Loucy (cell line): Measurements from ENCODE around the gene NAALADL2.

Source experiments
- H2AFZ ChIP-seq: fragments of 200-600 bp; sonication (generic); 2 replicates; pipeline ENCODE4 v1.6.0; 2016; ENCODE audit warnings: antibody characterized with exemption, mild to moderate bottlenecking, low read length, moderate library complexity
- H3F3A ChIP-seq: fragments of 200-600 bp; 2 replicates; pipeline ENCODE4 v1.6.0; 2016; ENCODE audit warnings: antibody characterized with exemption, low read depth, mild to moderate bottlenecking
- H3K27me3 ChIP-seq: fragments of 200-600 bp; sonication (generic); 2 replicates; pipeline ENCODE4 v1.6.1; 2014; ENCODE audit warnings: low read length, mild to moderate bottlenecking; ENCODE audit not compliant: insufficient read depth, poor library complexity, severe bottlenecking
- H3K36me3 ChIP-seq: fragments of 200-600 bp; sonication (generic); 2 replicates; pipeline ENCODE4 v1.6.1; 2016; ENCODE audit warnings: low read length; ENCODE audit not compliant: insufficient read depth
- H3K4me1 ChIP-seq: fragments of 200-600 bp; sonication (generic); 2 replicates; pipeline ENCODE4 v1.5.1; 2014; ENCODE audit warnings: low read length, mild to moderate bottlenecking; ENCODE audit not compliant: insufficient read depth, poor library complexity, severe bottlenecking
- H3K4me2 ChIP-seq: fragments of 200-600 bp; sonication (generic); 2 replicates; pipeline ENCODE4 v1.6.0; 2014; ENCODE audit warnings: antibody characterized with exemption, low read length, low read depth, mild to moderate bottlenecking; ENCODE audit not compliant: poor library complexity, severe bottlenecking
- H3K4me3 ChIP-seq: fragments of 200-600 bp; sonication (generic); 2 replicates; pipeline ENCODE4 v1.5.1; 2014; ENCODE audit warnings: low read length, mild to moderate bottlenecking, mixed read lengths; ENCODE audit not compliant: poor library complexity, severe bottlenecking
- H3K79me2 ChIP-seq: fragments of 200-600 bp; sonication (generic); 2 replicates; pipeline ENCODE4 v1.6.1; 2014; ENCODE audit warnings: low read length; ENCODE audit not compliant: insufficient read depth
- H3K9ac ChIP-seq: fragments of 200-600 bp; sonication (generic); 2 replicates; pipeline ENCODE4 v1.6.0; 2014; ENCODE audit warnings: mild to moderate bottlenecking, low read depth, low read length, moderate library complexity; ENCODE audit not compliant: poor library complexity, severe bottlenecking
- H3K9me2 ChIP-seq: fragments of 200-600 bp; sonication (generic); replicated peaks from 2 replicates; pipeline ENCODE4 v1.6.1; 2016; ENCODE audit warnings: low read depth, low read length, mixed read lengths
- H3K9me3 ChIP-seq: fragments of 200-600 bp; sonication (generic); 2 replicates; pipeline ENCODE4 v1.6.1; 2014; ENCODE audit warnings: mild to moderate bottlenecking, antibody characterized with exemption, low read length, low read depth; ENCODE audit not compliant: insufficient read depth
- H4K20me1 ChIP-seq: fragments of 200-600 bp; sonication (generic); 2 replicates; pipeline ENCODE4 v1.6.0; 2014; ENCODE audit warnings: antibody characterized with exemption, low read length, mild to moderate bottlenecking; ENCODE audit not compliant: insufficient read depth, poor library complexity, severe bottlenecking
- CTCF ChIP-seq: fragments of 200-600 bp; sonication (generic); conservative IDR thresholded peaks from 2 replicates; pipeline ENCODE4 v1.5.1; 2014; ENCODE audit warnings: mild to moderate bottlenecking, antibody characterized with exemption, low read length
- EZH2phosphoT487 ChIP-seq: fragments of 200-600 bp; IDR thresholded peaks from 2 replicates; pipeline ENCODE4 v1.6.1; 2018; ENCODE audit warnings: antibody characterized with exemption, mild to moderate bottlenecking, moderate library complexity, borderline replicate concordance

Gene NAALADL2

GRCh38 chr3:175007306-175007705 lies 148.2 kb downstream of the NAALADL2 start:
- Histone ChIP-seq H3K27me3 (no peaks in the 10 kb centered on the region), H3K79me2 (no peaks in the 10 kb centered on the region), H3K4me3 (no peak overlapping the region), H3K9ac (no peak overlapping the region), H3K9me2 (no peaks in the 10 kb centered on the region), H3K4me1 (no peaks in the 10 kb centered on the region), H2AFZ (no peak overlapping the region), H3K9me3 (no peaks in the 10 kb centered on the region), H3F3A (no peaks in the 10 kb centered on the region), H4K20me1 (no peaks in the 10 kb centered on the region), H3K36me3 (no peaks in the 10 kb centered on the region), H3K4me2 (no peak overlapping the region)
- TF ChIP-seq EZH2phosphoT487 (no peak), CTCF (no peak)

- no peaks in the 10 kb centered on the region for H3K79me2 ChIP-seq
- H3K27me3 ChIP-seq, result no peaks in the 10 kb centered on the region
- H3K4me3 ChIP-seq, result no peak overlapping the region
- H3K36me3 ChIP-seq, result no peaks in the 10 kb centered on the region
- H3K4me2 ChIP-seq, result no peak overlapping the region
- H3K9me3 ChIP-seq, result no peaks in the 10 kb centered on the region
- TF ChIP-seq EZH2phosphoT487, result no peak
- no peak for TF ChIP-seq CTCF
- no peaks in the 10 kb centered on the region for H3K4me1 ChIP-seq
- no peak overlapping the region for H3K9ac ChIP-seq
- no peaks in the 10 kb centered on the region for H4K20me1 ChIP-seq
- no peaks in the 10 kb centered on the region for H3K9me2 ChIP-seq
- H3F3A ChIP-seq, result no peaks in the 10 kb centered on the region
- H2AFZ ChIP-seq, result no peak overlapping the region
These were observed 150.2 kb downstream of the NAALADL2 start for GRCh38 chr3:175009295-175009694.

DNA sequence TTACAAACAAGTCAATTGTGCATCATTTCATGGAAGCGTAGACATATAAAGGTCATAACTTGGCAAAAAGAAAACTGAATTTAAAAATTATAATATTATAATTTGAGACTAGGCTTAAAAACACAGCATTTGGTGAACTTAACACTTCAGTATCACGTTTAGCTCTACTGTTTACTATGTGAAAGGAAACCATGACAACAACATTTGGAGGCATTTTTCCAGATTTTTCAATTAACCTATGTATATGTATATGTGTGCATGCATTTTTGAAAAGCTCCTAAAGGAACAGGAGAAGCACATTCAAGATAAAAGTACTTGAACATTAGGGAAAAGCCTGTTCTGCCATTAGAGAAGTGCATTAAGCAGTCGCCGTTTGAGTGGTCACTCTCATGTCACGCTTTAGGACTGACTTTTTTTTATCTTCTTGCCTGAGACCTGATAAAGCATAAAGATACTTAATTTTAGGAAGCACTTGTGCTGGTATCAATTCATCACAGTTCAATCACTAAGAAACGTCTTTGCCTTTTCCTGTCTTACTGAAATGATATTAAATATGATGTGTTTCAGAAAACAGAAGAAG lies 156.0 kb downstream of the NAALADL2 start:
- no peak overlapping the region for H2AFZ ChIP-seq
- H3K9ac ChIP-seq, result no peak overlapping the region
- no peaks in the 10 kb centered on the region for H3K27me3 ChIP-seq
- H3F3A ChIP-seq, result no peaks in the 10 kb centered on the region
- no peaks in the 10 kb centered on the region for H3K79me2 ChIP-seq
- H3K9me2 ChIP-seq, result no peaks in the 10 kb centered on the region
- no peak overlapping the region for H3K4me3 ChIP-seq
- no peaks in the 10 kb centered on the region for H4K20me1 ChIP-seq
- H3K9me3 ChIP-seq, result no peaks in the 10 kb centered on the region
- no peaks in the 10 kb centered on the region for H3K36me3 ChIP-seq
- no peaks in the 10 kb centered on the region for H3K4me1 ChIP-seq
- TF ChIP-seq EZH2phosphoT487, result no peak
- no peak for TF ChIP-seq CTCF
- H3K4me2 ChIP-seq, result no peak overlapping the region
